Neuronal stem cell (in vitro differentiated cells): ENCODE measurements around the gene ZBTB40.

Experiments
- DNase-seq: peaks from one replicate; pipeline ENCODE4 v3.0.0-alpha.2; 2013; ENCODE audit warnings: low spot score
- H2AFZ ChIP-seq: one replicate; pipeline ENCODE4 v1.6.1; 2013; ENCODE audit warnings: mild to moderate bottlenecking, low read length, inconsistent platforms
- H2AK5ac ChIP-seq: 2 replicates; pipeline ENCODE4 v1.6.1; 2013; ENCODE audit warnings: low read depth, mild to moderate bottlenecking, inconsistent platforms, low read length, moderate library complexity, mixed read lengths
- H2BK120ac ChIP-seq: 2 replicates; pipeline ENCODE4 v1.6.1; 2013; ENCODE audit warnings: low read depth, mild to moderate bottlenecking, inconsistent platforms, low read length, moderate library complexity, mixed read lengths
- H2BK12ac ChIP-seq: one replicate; pipeline ENCODE4 v1.6.1; 2013; ENCODE audit warnings: low read length, inconsistent platforms
- H2BK15ac ChIP-seq: 2 replicates; pipeline ENCODE4 v1.6.1; 2013; ENCODE audit warnings: mild to moderate bottlenecking, low read length, inconsistent platforms, mixed read lengths
- H2BK5ac ChIP-seq: one replicate; pipeline ENCODE4 v1.6.1; 2013; ENCODE audit warnings: inconsistent platforms, mild to moderate bottlenecking, low read length, moderate library complexity
- H3K14ac ChIP-seq: one replicate; pipeline ENCODE4 v1.6.1; 2013; ENCODE audit warnings: low read length, inconsistent platforms
- H3K18ac ChIP-seq: 2 replicates; pipeline ENCODE4 v1.6.1; 2013; ENCODE audit warnings: low read length, inconsistent platforms
- H3K23ac ChIP-seq: 2 replicates; pipeline ENCODE4 v1.6.1; 2013; ENCODE audit warnings: low read depth, mild to moderate bottlenecking, mixed read lengths, low read length, inconsistent platforms; ENCODE audit not compliant: poor library complexity
- H3K27ac ChIP-seq: replicated peaks from 3 replicates; pipeline ENCODE4 v1.5.1; 2013; ENCODE audit warnings: low read length, inconsistent platforms
- H3K27me3 ChIP-seq, 3 experiments: 2 replicates each; pipeline ENCODE4 v1.6.1; 2013; ENCODE audit warnings: low read length in 3 of 3, mild to moderate bottlenecking in 2 of 3, inconsistent platforms in 1 of 3, low read depth in 1 of 3, mixed read lengths in 1 of 3, moderate library complexity in 1 of 3; ENCODE audit not compliant: control insufficient read depth in 3 of 3, insufficient read depth in 3 of 3
- H3K36me3 ChIP-seq, 2 donors: replicated peaks in 1 of 2; 2 replicates each; pipeline ENCODE4 v1.6.1; 2013; ENCODE audit warnings: low read length in 2 of 2; ENCODE audit not compliant: control insufficient read depth in 2 of 2, insufficient read depth in 2 of 2
- H3K4ac ChIP-seq: 2 replicates; pipeline ENCODE4 v1.6.1; 2013; ENCODE audit warnings: inconsistent platforms, mild to moderate bottlenecking, low read length, moderate library complexity
- H3K4me1 ChIP-seq, 2 donors: 1 replicate in 1 of 2; 2 replicates in 1 of 2; pipeline ENCODE4 v1.6.1; 2013; ENCODE audit warnings: low read length in 2 of 2, low read depth in 1 of 2; ENCODE audit not compliant: control insufficient read depth in 2 of 2, insufficient read depth in 1 of 2
- H3K4me2 ChIP-seq: one replicate; pipeline ENCODE4 v1.6.1; 2013; ENCODE audit warnings: mild to moderate bottlenecking, low read length, inconsistent platforms; ENCODE audit not compliant: insufficient read depth, poor library complexity, severe bottlenecking
- H3K4me3 ChIP-seq, 2 donors: 2 replicates each; pipeline ENCODE4 v1.5.1; 2013; ENCODE audit warnings: low read length in 2 of 2, mild to moderate bottlenecking in 2 of 2, inconsistent platforms in 1 of 2, moderate library complexity in 1 of 2
- H3K79me1 ChIP-seq: one replicate; pipeline ENCODE4 v1.6.1; 2013; ENCODE audit warnings: low read depth, mild to moderate bottlenecking, inconsistent platforms, low read length, moderate library complexity
- H3K9ac ChIP-seq: one replicate; pipeline ENCODE4 v1.6.1; 2013; ENCODE audit warnings: mild to moderate bottlenecking, low read depth, low read length, inconsistent platforms; ENCODE audit not compliant: poor library complexity
- H3K9me3 ChIP-seq, 2 donors: replicated peaks in 1 of 2; 2 replicates each; pipeline versions ENCODE3 to v1.6.1; 2013; ENCODE audit warnings: low read length in 2 of 2, mild to moderate bottlenecking in 2 of 2, inconsistent platforms in 1 of 2, low read depth in 1 of 2, mixed read lengths in 1 of 2, moderate library complexity in 1 of 2; ENCODE audit not compliant: control insufficient read depth in 2 of 2, insufficient read depth in 1 of 2
- H4K8ac ChIP-seq: one replicate; pipeline ENCODE4 v1.6.1; 2013; ENCODE audit warnings: low read depth, mild to moderate bottlenecking, inconsistent platforms, low read length, moderate library complexity
- H4K91ac ChIP-seq: one replicate; pipeline ENCODE4 v1.6.1; 2013; ENCODE audit warnings: low read length, low read depth, mild to moderate bottlenecking, inconsistent platforms; ENCODE audit not compliant: poor library complexity
- WGBS, 2 donors: extraction: QIAGEN DNeasy Blood & Tissue Kit; methylation state at CpG; one replicate each; pipeline ENCODE4 v1.1.7; 2013; ENCODE audit warnings: missing lambda C conversion rate in 2 of 2, mixed read lengths in 1 of 2; ENCODE audit not compliant: insufficient read length in 2 of 2, insufficient replicate concordance in 1 of 2; ENCODE audit errors: extremely low coverage in 2 of 2; 5-methylcytosine and 5-hydroxymethylcytosine counted together

Gene ZBTB40

GRCh38 chr1:22415489-22415888 is 36.2 kb upstream of the ZBTB40 start:
- no CpG with 5 or more reads among the region's 7 CpGs for WGBS, 2 donors
- no peak overlapping the region for H2AFZ ChIP-seq
- no peak overlapping the region for H3K4me3 ChIP-seq
- H2BK12ac ChIP-seq, result no peak overlapping the region
- H3K4me2 ChIP-seq, result no peak overlapping the region
- H2BK5ac ChIP-seq, result no peak overlapping the region
- no peak overlapping the region for H3K27ac ChIP-seq
- no peak overlapping the region for H2BK120ac ChIP-seq
- peaks cover 0 to 4% of the 10 kb centered on the region in 2 donors for H3K4me1 ChIP-seq
- no peaks in the 10 kb centered on the region for H3K9me3 ChIP-seq
- H3K36me3 ChIP-seq, result no peaks in the 10 kb centered on the region
- DNase-seq, result no peak
- H3K79me1 ChIP-seq, result no peaks in the 10 kb centered on the region
- H3K23ac ChIP-seq, result no peak overlapping the region
- H3K14ac ChIP-seq, result no peak overlapping the region
- H4K91ac ChIP-seq, result no peak overlapping the region
- H2AK5ac ChIP-seq, result no peak overlapping the region
- H3K27me3 ChIP-seq, result peaks cover 0 to 41% (median 2%) of the 10 kb centered on the region in 3 experiments
- H3K4ac ChIP-seq, result no peak overlapping the region
- H4K8ac ChIP-seq, result no peak overlapping the region
- H3K18ac ChIP-seq, result no peak overlapping the region
- H2BK15ac ChIP-seq, result no peak overlapping the region
- H3K9ac ChIP-seq, result no peak overlapping the region

- no CpG with 5 or more reads among the region's 13 CpGs for WGBS, 2 donors
- H3K4me2 ChIP-seq, result no peak overlapping the region
Measured at GRCh38 chr1:22416555-22417454, 34.8 kb upstream of the ZBTB40 start.

GRCh38 chr1:22417466-22417865 is 34.2 kb upstream of the ZBTB40 start:
- Histone ChIP-seq H4K8ac (no peak overlapping the region), H3K27ac (no peak overlapping the region), H3K9ac (no peak overlapping the region), H3K14ac (no peak overlapping the region), H3K4me1 (peaks cover 0 to 4% of the 10 kb centered on the region in 2 donors), H3K79me1 (no peaks in the 10 kb centered on the region), H4K91ac (no peak overlapping the region), H3K18ac (no peak overlapping the region), H2BK12ac (no peak overlapping the region), H3K27me3 (peaks cover 0 to 35% (median 2%) of the 10 kb centered on the region in 3 experiments), H3K4me3 (no peak overlapping the region), H2AK5ac (no peak overlapping the region), H3K4me2 (no peak overlapping the region), H2BK15ac (no peak overlapping the region), H3K4ac (no peak overlapping the region), H3K23ac (no peak overlapping the region), H3K9me3 (no peaks in the 10 kb centered on the region), H2BK120ac (no peak overlapping the region), H2BK5ac (no peak overlapping the region), H2AFZ (no peak overlapping the region), H3K36me3 (no peaks in the 10 kb centered on the region)
- DNase-seq, result no peak
- 100% methylated on average over 2 of the region's 12 CpGs; no CpG with 5 or more reads in 1 of the 2 donors for WGBS, 2 donors

More at GRCh38 chr1:22416555-22417454, 34.8 kb upstream of the ZBTB40 start:
- peak; percentile 82 for DNase-seq
- Histone ChIP-seq H2AK5ac (no peak overlapping the region), H4K8ac (no peak overlapping the region), H2BK12ac (no peak overlapping the region), H3K9ac (no peak overlapping the region), H3K4ac (no peak overlapping the region), H2BK120ac (no peak overlapping the region), H3K36me3 (no peaks in the 10 kb centered on the region), H2BK15ac (no peak overlapping the region), H3K4me1 (peaks cover 0 to 4% of the 10 kb centered on the region in 2 donors), H2BK5ac (no peak overlapping the region), H2AFZ (no peak overlapping the region), H3K79me1 (no peaks in the 10 kb centered on the region), H3K27me3 (peaks cover 0 to 35% (median 2%) of the 10 kb centered on the region in 3 experiments), H3K14ac (no peak overlapping the region), H3K4me3 (no peak overlapping the region), H3K23ac (no peak overlapping the region), H3K27ac (no peak overlapping the region), H4K91ac (no peak overlapping the region), H3K9me3 (no peaks in the 10 kb centered on the region), H3K18ac (no peak overlapping the region)

GRCh38 chr1:22418312-22418711 is 33.3 kb upstream of the ZBTB40 start:
- WGBS, 2 donors, result no CpG with 5 or more reads among the region's 4 CpGs

More at GRCh38 chr1:22418312-22418711, 33.3 kb upstream of the ZBTB40 start:
- Histone ChIP-seq H3K4me3 (no peak overlapping the region), H4K8ac (no peak overlapping the region), H2AK5ac (no peak overlapping the region), H3K23ac (no peak overlapping the region), H4K91ac (no peak overlapping the region), H3K18ac (no peak overlapping the region), H3K4me1 (peaks cover 0 to 2% of the 10 kb centered on the region in 2 donors), H3K36me3 (no peaks in the 10 kb centered on the region), H2BK120ac (no peak overlapping the region), H3K79me1 (no peaks in the 10 kb centered on the region), H3K14ac (no peak overlapping the region), H3K27ac (no peak overlapping the region), H2BK12ac (no peak overlapping the region), H3K27me3 (peaks cover 0 to 34% (median 2%) of the 10 kb centered on the region in 3 experiments), H2AFZ (no peak overlapping the region), H2BK5ac (no peak overlapping the region), H2BK15ac (no peak overlapping the region), H3K4ac (no peak overlapping the region), H3K9me3 (no peaks in the 10 kb centered on the region), H3K9ac (no peak overlapping the region), H3K4me2 (no peak overlapping the region)
- no peak for DNase-seq
